Activated CD4-positive, alpha-beta T cell treated with anti-CD3 and anti-CD28 coated beads for 1 hour (primary cell): Measurements from ENCODE around the gene SFSWAP.
"Not testable (repeated sequence)": the region's sequence is repeated elsewhere in the genome, so short reads cannot be mapped to it uniquely, and the experiment has no call there.

Experiments
- DNase-seq: peaks from one replicate; pipeline ENCODE4 v3.0.0-alpha.2; 2020

Gene SFSWAP

GRCh38 chr12:131794061-131794460 is 83.2 kb downstream of the SFSWAP start:
- DNase-seq, result no peak

DNA sequence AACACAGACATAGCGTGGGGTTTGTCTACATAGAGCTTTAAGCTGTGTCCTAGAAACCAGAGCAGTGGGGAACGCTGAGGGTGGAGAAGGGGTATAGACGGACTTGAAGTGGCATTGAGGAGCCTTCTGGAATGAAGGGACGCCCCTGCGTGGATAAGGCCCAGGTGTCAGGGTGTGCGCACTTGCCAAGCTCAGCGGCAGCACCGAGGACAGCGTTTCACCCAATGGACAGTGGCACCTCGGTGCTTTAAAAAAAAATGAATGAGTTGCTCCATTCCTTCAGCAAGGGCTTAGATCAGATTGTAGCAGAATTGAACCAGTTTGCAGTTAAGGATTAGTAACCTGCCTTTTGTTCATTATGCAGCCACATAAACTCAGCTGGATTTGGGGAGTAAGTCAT is 83.7 kb downstream of the SFSWAP start:
- no peak for DNase-seq

GRCh38 chr12:131795064-131795463 is 84.2 kb downstream of the SFSWAP start:
- no peak for DNase-seq

- no peak for DNase-seq
Observed at GRCh38 chr12:131795690-131796410, 85.0 kb downstream of the SFSWAP start.

GRCh38 chr12:131796411-131796736 is 85.5 kb downstream of the SFSWAP start:
- DNase-seq, result no peak

GRCh38 chr12:131796754-131797587 is 86.1 kb downstream of the SFSWAP start:
- DNase-seq, result no peak

DNA sequence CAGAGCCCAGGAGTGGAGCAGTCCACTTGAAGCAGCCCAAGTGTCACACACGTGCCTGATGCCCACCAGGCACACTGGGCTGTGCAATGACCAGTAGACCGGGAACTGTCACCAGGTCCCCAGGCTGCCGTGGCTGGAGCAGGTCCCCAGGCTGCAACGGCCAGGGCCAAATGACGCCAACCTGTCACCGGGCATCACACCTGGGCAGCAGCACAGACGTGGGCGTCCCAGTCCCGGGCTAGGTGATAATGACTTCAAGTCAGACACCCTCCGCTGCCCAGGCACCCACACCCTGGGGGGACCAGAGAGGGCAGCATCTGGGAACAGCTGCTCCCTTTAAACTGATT is 86.7 kb downstream of the SFSWAP start:
- no peak for DNase-seq

GRCh38 chr12:131799195-131799594 is 88.3 kb downstream of the SFSWAP start:
- no peak for DNase-seq

DNA sequence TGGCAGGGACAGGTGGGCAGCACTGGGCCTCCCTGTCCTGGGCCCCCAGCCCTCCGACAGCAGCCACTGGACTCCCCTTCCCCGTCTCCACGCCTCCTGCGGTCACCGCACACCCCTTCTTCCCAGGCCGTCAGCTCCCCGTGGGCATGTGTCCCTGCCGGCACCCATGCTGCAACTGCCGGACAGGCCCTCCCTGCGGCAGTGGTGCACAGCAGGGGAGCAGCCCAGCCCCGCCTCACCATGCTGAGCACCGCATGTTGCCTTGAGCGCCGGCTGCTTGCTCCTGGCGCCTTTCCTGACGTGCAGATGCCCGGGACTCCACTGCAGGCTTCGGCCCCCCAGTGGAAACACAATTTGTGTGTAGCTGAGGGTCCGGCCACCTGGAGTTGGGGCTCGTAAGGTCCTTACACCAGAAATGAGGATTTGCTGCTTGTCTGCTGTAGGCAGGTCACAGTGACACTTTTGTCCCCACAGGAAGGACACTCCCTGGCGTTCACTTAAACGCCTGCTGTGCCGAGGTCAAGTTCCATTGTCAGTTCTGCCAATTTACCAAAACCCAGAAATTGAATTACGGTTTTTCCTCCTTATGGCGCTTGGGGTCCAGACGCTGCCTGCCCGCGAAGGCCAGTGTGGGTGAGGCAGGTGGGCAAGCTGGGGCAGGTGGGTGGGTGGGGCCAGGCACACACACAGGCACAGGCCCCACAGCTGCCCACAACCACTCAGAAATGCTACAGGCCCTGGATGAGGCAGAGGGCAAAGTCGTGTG is 89.1 kb downstream of the SFSWAP start:
- DNase-seq, result no peak

GRCh38 chr12:131800594-131801135 is 89.8 kb downstream of the SFSWAP start:
- no peak for DNase-seq

DNA sequence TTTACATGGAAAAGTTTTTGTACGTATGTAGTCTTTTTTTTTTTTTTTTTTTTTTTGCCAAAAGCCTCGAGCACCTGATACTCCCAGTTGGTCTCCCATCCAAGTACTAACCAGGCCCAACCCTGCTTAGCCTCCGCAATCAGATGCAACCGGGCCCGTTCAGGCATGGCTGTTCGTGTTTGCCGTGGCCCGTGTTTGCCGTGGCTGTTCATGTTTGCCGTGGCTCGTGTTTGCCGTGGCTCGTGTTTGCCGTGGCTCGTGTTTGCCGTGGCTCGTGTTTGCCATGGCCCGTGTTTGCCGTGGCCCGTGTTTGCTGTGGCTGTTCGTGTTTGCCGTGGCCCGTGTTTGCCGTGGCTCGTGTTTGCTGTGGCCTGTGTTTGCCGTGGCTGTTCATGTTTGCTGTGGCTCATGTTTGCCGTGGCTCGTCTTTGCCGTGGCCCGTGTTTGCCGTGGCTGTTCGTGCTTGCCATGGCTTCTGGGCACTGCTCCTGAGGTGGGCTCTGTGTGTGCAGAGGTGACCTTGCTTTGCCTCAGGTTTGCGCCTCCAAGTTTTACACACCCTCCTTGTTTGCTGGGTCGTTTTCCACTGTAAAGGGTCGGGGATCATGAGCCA is 90.5 kb downstream of the SFSWAP start:
- DNase-seq, result no peak

GRCh38 chr12:131803961-131804521 is 93.2 kb downstream of the SFSWAP start:
- DNase-seq, result no peak

DNA sequence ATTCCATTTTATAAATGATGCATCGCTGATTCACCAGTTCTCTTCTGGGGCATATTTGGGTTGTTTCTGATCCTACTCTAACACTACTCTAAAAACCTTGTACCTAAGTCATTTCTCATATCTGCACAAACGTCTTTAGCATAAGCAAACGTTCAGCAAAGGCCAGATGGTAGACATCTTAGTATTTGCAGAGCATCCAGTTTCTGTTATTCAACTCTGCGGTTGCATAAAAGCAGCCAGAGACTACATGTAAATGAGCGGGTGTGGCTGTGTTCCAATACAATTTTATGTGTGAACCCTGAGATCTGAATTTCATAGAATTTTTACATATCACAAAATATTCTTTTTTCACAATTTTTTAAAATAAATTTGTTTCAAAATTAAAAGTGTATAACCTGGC is 94.5 kb downstream of the SFSWAP start:
- DNase-seq, result no peak

DNA sequence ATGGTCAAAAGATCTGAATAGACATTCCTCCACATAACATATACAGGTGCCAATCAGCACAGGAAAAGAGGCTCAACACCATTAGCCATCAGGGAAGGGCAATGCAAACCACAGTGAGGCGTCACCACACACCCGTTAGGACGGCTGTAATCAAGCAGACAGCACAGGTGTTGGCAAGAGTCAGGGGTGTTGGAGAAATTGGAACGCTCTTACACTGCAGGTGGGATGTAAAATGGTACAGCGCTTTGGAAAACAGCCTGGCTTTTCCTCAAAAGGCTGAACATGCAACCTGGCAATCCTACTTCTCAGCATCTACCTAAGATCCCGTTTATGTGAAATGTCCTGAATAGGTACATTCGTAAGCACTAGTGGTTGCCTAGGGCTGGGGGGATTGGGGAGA is 95.8 kb downstream of the SFSWAP start:
- DNase-seq, result no peak

GRCh38 chr12:131808744-131809371 is 98.0 kb downstream of the SFSWAP start:
- no peak for DNase-seq

- not testable (repeated sequence) for DNase-seq
Observed at GRCh38 chr12:131809476-131810254, 98.8 kb downstream of the SFSWAP start.

DNA sequence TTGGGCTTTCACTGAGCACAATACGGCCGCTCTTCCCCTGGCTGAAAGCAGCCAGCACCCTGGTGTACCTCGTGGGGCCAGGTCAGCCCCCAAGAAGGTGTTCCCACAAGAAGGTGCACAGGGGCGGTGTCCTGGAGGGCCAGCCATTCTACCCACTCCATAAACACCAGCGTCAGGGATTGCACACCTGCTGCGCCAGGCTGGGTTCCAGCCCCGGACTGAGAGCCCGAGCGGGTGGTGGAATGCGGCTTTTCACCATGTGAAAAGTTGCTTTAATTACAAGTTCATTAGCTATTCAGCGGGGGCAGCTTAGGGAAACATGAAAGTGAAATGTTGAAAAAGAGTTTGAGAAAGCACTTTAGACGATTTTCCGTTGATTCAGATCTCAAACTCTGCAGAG is 99.8 kb downstream of the SFSWAP start:
- no peak for DNase-seq

DNA sequence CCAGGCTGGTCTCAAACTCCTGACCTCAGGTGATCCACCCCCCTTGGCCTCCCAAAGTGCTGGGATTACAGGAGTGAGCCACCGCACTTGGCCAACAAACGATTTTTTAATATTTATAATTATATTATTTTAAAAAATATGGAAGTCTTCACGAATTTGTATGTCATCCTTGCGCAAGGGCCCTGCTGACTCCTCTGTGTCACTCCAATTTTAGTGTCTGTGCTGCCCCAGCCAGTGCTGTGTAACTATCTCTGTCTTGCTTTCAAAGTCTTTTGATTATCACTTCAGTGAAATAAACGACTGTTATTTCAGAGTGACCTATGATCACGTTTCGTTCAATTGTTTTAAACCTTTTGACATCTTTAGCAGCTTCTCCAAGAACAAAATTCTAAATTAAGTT is 104.2 kb downstream of the SFSWAP start:
- no peak for DNase-seq

DNA sequence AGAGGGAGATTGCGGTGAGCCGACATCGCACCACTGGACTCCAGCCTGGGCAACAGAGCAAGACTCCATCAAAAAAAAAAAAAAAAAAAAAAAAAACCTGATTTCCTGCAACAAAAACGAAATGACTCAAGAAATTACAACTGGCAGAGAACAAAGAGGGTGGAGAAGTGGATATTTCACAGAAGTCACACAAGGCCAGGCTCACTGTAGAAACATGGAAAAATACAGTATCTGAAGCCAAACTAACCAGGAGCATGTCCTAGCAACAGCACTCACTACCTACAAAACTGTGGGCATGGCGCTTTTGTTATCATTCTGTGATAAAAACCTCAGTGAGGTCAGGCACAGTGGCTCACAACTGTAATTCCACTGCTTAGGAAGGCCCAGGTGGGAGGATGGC is 105.6 kb downstream of the SFSWAP start:
- no peak for DNase-seq

GRCh38 chr12:131817241-131817640 is 106.4 kb downstream of the SFSWAP start:
- DNase-seq, result no peak

DNA sequence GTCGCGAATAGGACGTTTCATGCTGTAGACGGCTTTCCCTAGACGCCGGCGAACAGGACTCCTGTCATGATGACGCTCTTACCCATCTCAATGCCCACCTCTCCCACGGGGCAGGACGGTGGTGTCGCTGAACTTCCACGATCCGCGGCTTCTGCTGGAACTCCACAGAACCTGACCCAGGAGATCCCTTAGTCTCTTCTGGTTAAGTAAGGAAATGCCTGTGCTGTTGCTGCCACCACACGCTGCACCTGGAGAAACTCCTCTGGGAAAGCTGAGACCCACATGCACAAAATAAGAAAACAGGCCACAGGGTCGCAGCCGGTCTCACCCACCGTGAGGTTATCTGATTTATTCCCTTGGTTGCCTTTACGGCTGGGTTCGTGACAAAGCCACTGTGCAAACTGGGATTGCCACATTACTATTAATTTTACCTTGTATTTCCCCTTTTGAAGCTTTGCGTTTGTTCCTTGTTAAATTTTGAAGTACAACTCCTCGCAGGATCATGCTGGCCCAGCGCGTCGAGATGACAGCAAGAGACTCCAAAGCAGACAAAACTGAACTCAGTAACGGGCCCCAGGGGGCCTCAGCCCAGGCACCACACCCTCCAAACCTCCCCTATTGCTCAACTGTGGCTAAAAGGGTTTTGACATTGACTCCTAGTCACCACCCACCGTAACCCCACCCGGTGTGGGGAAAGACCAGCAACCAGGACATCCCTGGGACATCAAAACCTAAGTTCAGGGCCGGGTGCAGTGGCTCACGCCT is 108.1 kb downstream of the SFSWAP start:
- no peak for DNase-seq
